Aorta (tissue), 5 donors: ENCODE results near the gene EDN2. TPM values are rescaled to one million over a fixed set of nuclear protein-coding genes. Genes with fewer than 3 reads are reported as not detected.

Experiments
- ATAC-seq: fragments of 200-7000 bp; cut with Tn5 transposase; one replicate; pipeline ENCODE4 v1.9.1; 2022; ENCODE audit warnings: moderate library complexity; ENCODE audit not compliant: low FRiP score
- DNase-seq, 2 donors: peaks; one replicate each; pipeline ENCODE4 v3.0.0-alpha.2; 2020
- H3K27ac ChIP-seq, 2 donors: one replicate each; pipeline ENCODE4 v1.5.1; 2013; ENCODE audit warnings: low read length in 2 of 2, mild to moderate bottlenecking in 2 of 2, moderate library complexity in 2 of 2, control low read depth in 1 of 2, inconsistent platforms in 1 of 2, low read depth in 1 of 2
- H3K27me3 ChIP-seq, 2 donors: one replicate each; pipeline ENCODE4 v1.6.1; 2013; ENCODE audit warnings: control low read depth in 1 of 2, low read length in 1 of 2, mild to moderate bottlenecking in 1 of 2, moderate library complexity in 1 of 2; ENCODE audit not compliant: insufficient read depth in 2 of 2, control insufficient read depth in 1 of 2
- H3K36me3 ChIP-seq, 2 donors: one replicate each; pipeline ENCODE4 v1.6.1; 2013; ENCODE audit warnings: control low read depth in 1 of 2, low read length in 1 of 2, mild to moderate bottlenecking in 1 of 2; ENCODE audit not compliant: insufficient read depth in 2 of 2, control insufficient read depth in 1 of 2
- H3K4me1 ChIP-seq, 2 donors: one replicate each; pipeline ENCODE4 v1.6.1; 2013; ENCODE audit warnings: low read length in 2 of 2, control low read depth in 1 of 2, mild to moderate bottlenecking in 1 of 2, moderate library complexity in 1 of 2; ENCODE audit not compliant: insufficient read depth in 2 of 2, control insufficient read depth in 1 of 2
- H3K4me3 ChIP-seq, 2 donors: one replicate each; pipeline ENCODE4 v1.5.1; 2013; ENCODE audit warnings: low read length in 2 of 2, control low read depth in 1 of 2, mild to moderate bottlenecking in 1 of 2
- H3K9me3 ChIP-seq: one replicate; pipeline ENCODE4 v1.6.1; 2013; ENCODE audit warnings: mild to moderate bottlenecking, low read length; ENCODE audit not compliant: control insufficient read depth
- WGBS, 2 donors: extraction: QIAGEN DNeasy Blood & Tissue Kit; methylation state at CpG; one replicate each; pipeline ENCODE4 v1.1.7; 2013; 5-methylcytosine and 5-hydroxymethylcytosine counted together
- intact Hi-C, 2 donors: fragments of 100-400 bp; cut with DNase I; formaldehyde crosslinking; loops; one replicate each; pipeline versions ENCODE4 v1.14.2 to v1.15.0; 2022
- polyA plus RNA-seq, 2 donors: library from polyadenylated mRNA; stranded (reverse); fragments of 200-250 nt; gene quantifications; one replicate each; pipeline ENCODE4 v1.2.3, GENCODE V29; 2013
- total RNA-seq, 2 donors: library from RNA; stranded (reverse); fragmentation: NEBNext Ultra II Directional; extraction: Animal tissue kit (Norgen Biotek cat#: 25700); gene quantifications; one replicate each; pipeline ENCODE4 v1.2.1, GENCODE V29; 2021
- donor health status: healthy with polysubstance abuse.
- donor health status: Bipolar disorder and iron deficiency.
- donor health status: DM: no; HTN: no; CAD: no.
- donor health status: DM: no; HTN: no; CAD: no.
- donor health status: DM: yes; HTN: yes; CAD: no.

EDN2 gene
- total and polyA plus RNA-seq, 4 donors = 0.36 to 2.3 (median 1.5) TPM; not detected in 1

DNA sequence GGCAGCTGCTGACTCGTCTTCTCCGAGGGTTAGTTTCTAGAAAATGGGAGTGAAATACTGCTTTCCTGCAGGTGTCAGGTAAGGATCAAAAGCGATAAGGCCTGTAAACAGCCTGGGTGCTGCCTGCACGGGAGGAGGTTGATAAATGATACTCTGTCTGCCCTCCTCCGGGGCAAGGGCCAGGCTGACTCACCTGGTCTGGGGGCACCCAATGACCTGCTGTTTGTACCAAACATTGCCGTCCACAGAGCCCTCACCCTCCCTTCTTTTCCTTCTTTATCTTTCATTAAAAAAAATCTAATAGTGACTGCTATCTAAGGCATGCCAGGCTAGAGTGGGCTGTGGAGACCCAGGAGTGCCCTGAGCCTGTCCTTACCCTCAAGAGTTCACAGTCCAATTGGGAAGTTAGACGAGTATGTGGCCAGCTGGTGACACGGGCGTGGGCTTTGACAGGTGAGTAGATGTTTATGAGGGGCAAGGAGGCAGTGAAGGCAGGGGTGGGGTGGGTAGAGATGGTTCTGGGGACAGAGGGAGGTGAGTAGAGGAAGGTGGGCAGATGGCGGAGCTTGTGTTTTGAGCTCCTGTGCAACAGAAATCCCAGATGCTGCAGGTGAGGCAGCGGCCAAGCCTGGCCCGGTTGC is 16.2 kb downstream of the EDN2 start:
- peak in 1 of 2 donors; percentile 32 for DNase-seq

DNA sequence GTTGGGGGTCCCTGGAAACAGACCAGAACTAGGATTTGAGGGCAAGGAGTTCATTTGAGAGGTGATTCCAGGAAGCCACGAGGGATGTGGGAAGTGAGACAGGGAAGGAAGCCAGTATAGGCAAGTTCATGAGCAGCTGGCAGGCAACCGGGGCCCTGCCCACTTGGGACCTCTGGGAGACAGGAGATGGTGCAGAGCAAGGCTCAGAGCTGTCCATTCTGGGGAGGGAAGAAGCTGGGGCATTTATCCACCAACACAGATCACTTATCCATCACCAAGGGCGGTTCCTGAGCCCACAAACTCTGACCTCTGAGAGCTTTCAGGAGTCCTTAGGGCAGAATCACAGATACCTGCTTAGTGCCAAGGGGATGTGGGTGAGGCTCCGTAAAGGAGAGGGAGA is 16.8 kb downstream of the EDN2 start:
- H3K9me3 ChIP-seq = no peaks in the 10 kb centered on the region
- intact Hi-C loops = no loop called here
- H3K4me3 ChIP-seq = no peak overlapping the region
- no peaks in the 10 kb centered on the region for H3K27me3 ChIP-seq
- no peaks in the 10 kb centered on the region for H3K36me3 ChIP-seq
- H3K4me1 ChIP-seq = no peaks in the 10 kb centered on the region
- H3K27ac ChIP-seq = no peak overlapping the region
- ATAC-seq = no peak
- WGBS, 2 donors = 48 to 56% methylated on average over 4 of the region's 4 CpGs
- peak in 1 of 2 donors; percentile 37 for DNase-seq

More for the DNA sequence above, 16.2 kb downstream of the EDN2 start:
- H3K27me3 ChIP-seq = no peaks in the 10 kb centered on the region
- no peak for ATAC-seq
- H3K4me3 ChIP-seq = no peak overlapping the region
- 88 to 91% methylated on average over 11 to 12 of the region's 12 CpGs for WGBS, 2 donors
- intact Hi-C loops = no loop called here
- H3K4me1 ChIP-seq = no peaks in the 10 kb centered on the region
- H3K36me3 ChIP-seq = no peaks in the 10 kb centered on the region
- H3K9me3 ChIP-seq = no peaks in the 10 kb centered on the region
- H3K27ac ChIP-seq = no peak overlapping the region

DNA sequence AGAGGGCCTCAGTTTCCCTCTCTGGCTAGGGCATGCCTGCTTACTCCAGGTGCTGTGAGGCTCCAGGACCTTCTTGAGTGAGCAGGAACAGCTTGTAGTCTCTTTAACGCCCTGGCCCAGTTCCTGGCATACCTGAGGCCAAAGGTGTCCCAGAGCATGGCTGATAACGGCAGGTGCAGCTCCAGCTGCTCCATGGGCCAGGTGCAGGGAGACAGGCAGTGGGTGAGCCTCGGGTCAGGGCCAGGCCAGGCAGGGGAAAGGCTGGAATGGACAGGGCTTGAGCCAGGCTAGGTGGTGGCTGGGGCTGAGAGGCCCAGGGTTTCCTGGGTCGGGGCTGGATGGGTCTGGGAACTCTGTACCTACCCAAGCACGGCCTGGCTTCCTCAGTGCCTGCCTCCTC is 18.3 kb downstream of the EDN2 start:
- DNase-seq (peak in 1 of 2 donors; percentile 9), ATAC-seq (no peak)
- no peak overlapping the region for H3K27ac ChIP-seq
- no peaks in the 10 kb centered on the region for H3K27me3 ChIP-seq
- H3K4me3 ChIP-seq = no peak overlapping the region
- WGBS, 2 donors = 94 to 95% methylated on average over 5 of the region's 5 CpGs
- H3K9me3 ChIP-seq = no peaks in the 10 kb centered on the region
- no peaks in the 10 kb centered on the region for H3K36me3 ChIP-seq
- intact Hi-C loops = no loop called here
- H3K4me1 ChIP-seq = no peaks in the 10 kb centered on the region

DNA sequence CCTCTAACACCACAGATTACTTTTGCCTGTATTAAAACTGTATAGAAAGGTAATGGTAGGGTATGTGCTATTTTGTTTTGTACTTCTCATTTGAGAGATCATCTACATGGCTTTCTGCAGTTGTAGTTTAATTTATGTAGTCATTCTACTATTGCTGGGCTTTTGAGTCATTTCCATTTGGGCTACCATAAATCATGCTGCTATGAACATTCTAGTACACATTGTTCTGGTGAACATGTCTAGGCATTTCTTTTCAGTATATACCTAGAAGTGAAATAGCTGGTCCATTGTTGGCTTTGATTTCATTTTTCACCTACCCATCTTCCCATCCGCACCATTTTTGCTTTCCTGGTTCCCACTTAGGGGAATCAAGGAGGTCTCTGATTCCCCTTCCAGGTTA is 18.7 kb downstream of the EDN2 start:
- Histone ChIP-seq H3K4me3 (no peak overlapping the region), H3K36me3 (no peaks in the 10 kb centered on the region), H3K9me3 (no peaks in the 10 kb centered on the region), H3K27me3 (no peaks in the 10 kb centered on the region), H3K27ac (no peak overlapping the region), H3K4me1 (no peaks in the 10 kb centered on the region)
- DNase-seq (no peak), ATAC-seq (no peak)
- 92 to 94% methylated on average over 1 of the region's 1 CpG for whole genome bisulfite sequencing, 2 donors
- intact Hi-C loops = no loop called here

DNA sequence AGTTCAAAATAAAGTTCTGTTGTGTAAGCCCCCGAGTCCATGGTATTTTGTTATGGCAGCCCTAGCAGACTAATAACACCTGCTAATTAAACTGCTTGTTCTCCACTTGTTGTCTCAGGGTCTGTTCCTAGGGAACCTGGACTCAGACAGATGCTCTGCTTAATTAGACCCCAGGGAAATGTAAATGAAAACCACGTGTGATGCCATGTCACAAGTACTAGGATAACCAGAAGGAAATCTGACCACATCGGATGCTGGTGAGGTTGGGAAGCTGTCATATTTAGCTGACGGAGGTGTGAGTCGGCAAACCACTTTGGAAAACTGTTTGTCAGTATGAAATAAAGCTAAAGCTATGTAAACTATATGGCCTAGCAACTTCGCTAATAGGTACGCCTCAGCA is 19.6 kb downstream of the EDN2 start:
- no peaks in the 10 kb centered on the region for H3K4me1 ChIP-seq
- H3K9me3 ChIP-seq = no peaks in the 10 kb centered on the region
- H3K27ac ChIP-seq = no peak overlapping the region
- DNase-seq = no peak
- H3K4me3 ChIP-seq = no peak overlapping the region
- WGBS, 2 donors = 95 to 98% methylated on average over 7 of the region's 7 CpGs
- H3K36me3 ChIP-seq = no peaks in the 10 kb centered on the region
- H3K27me3 ChIP-seq = no peaks in the 10 kb centered on the region
- ATAC-seq = no peak
- intact Hi-C loops = no loop called here

DNA sequence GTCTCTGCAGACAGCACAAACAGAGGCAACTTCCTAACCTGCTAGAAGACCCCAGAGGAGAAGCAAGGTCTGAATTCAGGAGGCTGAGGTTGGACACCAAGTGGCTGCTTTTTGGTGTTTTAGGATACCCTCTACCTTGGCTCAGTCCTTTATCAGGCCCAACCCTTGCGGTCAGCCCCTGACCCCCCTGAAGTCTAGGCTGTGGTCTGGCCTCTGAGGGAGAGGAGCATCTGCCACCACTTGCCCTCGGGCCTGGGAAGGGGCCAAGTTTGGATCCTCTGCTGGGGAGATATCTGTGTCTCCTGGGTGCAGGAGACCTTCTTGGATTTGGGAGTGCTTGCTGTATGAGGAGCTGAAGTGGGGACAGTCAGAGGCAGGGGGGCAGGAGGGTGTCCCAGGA is 21.0 kb downstream of the EDN2 start:
- WGBS, 2 donors = 92 to 100% methylated on average over 2 of the region's 2 CpGs
- Histone ChIP-seq H3K27ac (no peak overlapping the region), H3K36me3 (no peaks in the 10 kb centered on the region), H3K4me1 (no peaks in the 10 kb centered on the region), H3K4me3 (no peak overlapping the region), H3K9me3 (no peaks in the 10 kb centered on the region), H3K27me3 (no peaks in the 10 kb centered on the region)
- no peak for ATAC-seq
- intact Hi-C loops = no loop called here
- peak in 1 of 2 donors; percentile 26 for DNase-seq

DNA sequence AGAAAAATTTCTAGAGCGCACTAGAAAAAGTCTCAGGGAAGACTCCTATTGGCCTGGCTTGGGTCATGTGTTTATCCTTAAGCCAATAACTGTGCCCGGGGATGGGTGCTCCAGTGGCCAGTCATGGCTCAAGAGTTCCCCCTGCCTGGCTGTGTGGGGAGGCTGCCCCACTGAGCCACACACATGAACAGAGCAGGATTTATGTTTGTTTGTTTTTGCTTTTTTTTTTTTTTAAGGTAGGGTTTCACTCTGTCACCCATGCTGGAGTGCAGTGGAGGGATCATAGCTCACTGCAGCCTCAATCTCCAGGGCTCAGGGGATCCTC is 21.8 kb downstream of the EDN2 start:
- no peak for DNase-seq
- no peak overlapping the region for H3K27ac ChIP-seq
- ATAC-seq = no peak

DNA sequence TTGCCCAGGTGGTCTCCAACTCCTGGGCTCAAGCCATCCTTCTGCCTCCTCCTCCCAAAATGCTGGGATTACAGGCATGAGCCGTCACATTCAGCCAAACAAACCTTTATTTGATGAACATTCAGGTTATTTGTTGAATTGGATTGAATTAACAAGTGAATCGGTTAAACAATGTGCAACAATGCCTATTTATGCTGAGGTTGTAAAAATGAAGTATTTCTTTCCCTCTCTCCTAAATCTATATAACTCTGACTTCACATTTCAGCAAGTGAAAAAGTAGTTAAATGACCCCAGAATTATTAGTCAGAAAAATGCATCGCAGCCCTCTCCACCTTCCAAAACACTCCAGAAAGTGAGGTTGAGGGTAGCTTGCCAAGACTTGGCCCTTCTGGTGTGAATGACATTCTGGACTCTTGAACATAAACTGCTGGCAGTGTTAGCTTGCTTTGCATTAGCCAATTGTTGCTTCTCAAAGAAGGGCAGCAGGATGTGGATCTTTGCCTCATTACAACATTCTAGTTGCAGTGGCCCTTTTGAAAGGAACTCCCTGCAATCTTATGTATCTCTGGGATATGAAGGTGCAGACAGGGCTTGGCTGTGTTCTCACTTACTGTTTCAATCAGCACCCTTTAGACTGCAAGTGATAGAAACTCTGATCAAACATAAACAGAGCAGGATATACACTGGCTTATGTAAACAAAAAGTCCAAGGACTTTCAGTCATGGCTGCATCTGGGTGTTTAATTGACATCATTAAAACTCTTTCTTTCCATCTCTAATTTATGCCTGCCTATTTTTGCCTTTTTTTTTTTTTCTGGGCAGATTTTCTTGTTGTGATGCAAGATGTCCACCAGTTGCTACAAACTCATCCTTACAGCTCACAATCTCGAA is 22.4 kb downstream of the EDN2 start:
- Histone ChIP-seq H3K27ac (no peak overlapping the region), H3K36me3 (no peaks in the 10 kb centered on the region), H3K4me3 (no peak overlapping the region), H3K9me3 (no peaks in the 10 kb centered on the region), H3K27me3 (no peaks in the 10 kb centered on the region), H3K4me1 (no peaks in the 10 kb centered on the region)
- intact Hi-C loops = no loop called here
- 44 to 46% methylated on average over 4 of the region's 4 CpGs for WGBS, 2 donors
- DNase-seq = no peak
- ATAC-seq = no peak

More for the DNA sequence above, 21.8 kb downstream of the EDN2 start:
- Histone ChIP-seq H3K36me3 (no peaks in the 10 kb centered on the region), H3K4me3 (no peak overlapping the region), H3K9me3 (no peaks in the 10 kb centered on the region), H3K4me1 (no peaks in the 10 kb centered on the region), H3K27me3 (no peaks in the 10 kb centered on the region)
- WGBS, 2 donors = 97 to 98% methylated on average over 2 of the region's 2 CpGs
- intact Hi-C loops = no loop called here
